NCI-H1105 treated with DMSO at 0.1 percent for 48 hours (cell line): ENCODE results near the gene MAT1A.
A peak's percentile ranks its signal among the peaks of the same experiment; 100 is the strongest.
"Not testable (repeated sequence)": the region's sequence is repeated elsewhere in the genome, so short reads cannot be mapped to it uniquely, and the experiment has no call there.

Experiments
- DNase-seq: peaks from one replicate; lab custom pipeline; 2025; lab: John Stamatoyannopoulos, UW

The MAT1A gene

DNA sequence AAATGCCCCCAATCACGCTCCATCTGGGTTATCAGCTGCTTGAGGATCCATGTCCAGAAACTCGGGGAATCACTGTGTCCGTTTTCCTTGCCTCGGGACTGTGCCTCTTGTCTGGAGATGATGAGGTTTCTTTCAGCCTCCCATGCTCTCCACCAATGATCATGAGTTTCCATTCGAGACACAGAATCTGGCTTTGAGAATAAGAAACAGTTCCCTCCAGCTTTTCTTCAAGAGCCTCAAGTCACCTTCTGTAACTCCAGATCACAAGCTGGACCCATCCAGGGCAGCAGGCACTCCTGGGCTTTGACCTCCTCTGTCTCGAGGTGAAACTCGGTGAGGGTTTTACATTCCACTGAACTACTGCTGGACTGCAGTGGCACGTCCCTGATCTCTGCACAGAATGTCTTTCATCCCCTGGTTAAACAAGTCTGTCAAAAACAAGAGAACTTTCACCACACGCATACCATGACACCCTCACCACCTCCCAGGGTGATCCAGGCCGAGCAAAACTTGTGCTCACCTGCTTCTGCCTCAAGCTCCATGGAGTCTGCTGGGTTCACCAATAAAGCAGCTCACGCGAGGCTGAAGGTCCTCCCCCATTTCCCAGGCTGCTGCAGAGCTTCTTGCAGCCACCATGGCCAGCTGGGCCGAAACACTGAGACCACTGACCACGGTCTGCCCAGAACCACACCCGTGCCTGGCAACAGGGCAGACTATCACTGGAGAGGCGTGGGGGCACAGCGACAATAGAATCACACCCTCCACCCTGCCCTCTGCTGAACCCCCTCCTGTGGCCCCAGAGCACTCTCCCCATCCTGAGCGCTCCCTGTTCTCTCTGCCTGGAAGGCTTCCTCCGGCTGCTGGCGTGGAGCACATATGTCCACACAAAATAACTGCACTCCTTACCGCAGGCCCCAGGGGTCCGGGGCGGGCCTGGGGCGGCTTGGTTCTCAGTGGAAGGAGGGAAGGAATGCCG is 25.1 kb downstream of the MAT1A start:
- no peak for DNase-seq

DNA sequence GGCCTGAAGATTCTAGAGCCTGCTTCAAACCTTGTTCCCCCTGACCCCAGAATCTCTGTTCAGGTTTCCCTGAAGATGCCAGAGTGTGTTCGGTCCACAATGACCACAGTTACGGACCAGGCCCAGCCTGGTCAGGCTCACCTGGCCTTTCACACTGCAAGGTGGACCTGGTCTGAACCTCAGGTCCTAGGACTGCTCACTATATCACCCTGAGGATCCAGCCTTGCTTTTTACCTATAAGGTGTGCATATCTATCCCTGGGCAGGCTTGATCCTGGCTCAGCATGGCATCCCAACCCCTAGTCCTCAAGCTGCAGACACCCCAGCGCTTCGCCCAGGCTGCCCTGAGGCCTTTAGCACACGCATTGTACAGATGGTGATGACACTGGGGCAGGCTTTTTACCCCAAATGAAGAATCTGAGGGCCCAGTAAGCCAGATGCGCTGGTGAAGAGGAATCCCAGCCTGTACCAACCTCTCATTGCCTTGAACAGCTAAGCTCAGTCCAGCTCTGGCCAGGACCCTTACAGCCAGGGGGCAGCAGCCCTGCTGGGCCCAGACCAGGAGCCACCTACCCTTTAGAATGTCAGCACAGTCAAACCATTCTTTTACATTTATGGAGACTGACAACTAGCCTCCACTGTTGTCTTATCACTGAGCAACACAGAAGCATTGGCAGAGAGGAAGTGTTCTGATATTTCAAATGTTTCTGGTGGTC is 28.0 kb downstream of the MAT1A start:
- DNase-seq = no peak

DNA sequence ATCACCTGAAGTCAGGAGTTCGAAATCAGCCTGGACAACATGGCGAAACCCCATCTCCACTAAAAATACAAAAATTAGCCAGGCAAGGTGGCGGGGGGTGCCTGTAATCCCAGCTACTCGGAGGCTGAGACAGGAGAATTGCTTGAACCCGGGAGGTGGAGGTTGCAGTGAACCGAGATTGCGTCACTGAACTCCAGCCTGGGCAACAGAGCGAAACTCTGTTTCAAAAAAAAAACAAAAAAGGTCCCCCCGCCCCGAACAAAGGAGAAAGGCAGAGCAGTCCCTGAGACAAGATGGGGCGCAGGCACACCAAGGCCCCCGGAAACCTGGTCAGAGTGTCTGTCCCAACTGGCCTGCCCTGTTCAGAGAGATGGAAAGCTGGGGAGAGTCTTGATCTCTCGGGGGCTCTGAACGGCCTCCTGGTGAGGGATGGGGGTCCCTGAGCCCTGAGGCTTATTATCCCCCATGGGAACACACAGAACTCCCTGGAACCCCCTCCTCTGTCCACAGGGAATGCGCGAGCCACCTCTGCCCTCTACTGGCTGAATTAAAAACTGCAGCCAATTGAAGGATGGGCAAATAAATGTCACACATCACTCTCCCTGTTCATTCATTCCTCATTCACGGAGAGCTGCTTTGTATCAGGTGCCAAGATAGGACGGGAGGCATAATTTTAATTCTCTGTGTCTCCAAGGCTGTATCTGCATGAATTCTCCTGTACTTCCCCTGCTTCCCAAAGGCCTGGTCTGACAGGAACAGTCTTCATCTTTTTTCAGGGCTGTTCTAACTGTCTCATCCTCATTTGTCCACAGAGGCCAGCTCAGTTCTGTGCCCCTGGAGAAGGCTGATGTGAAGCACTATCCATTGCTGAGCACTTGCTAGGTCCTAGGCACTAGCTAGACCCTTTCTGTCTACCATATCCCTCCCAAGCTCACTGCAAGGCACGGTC is 28.9 kb downstream of the MAT1A start:
- no peak for DNase-seq

DNA sequence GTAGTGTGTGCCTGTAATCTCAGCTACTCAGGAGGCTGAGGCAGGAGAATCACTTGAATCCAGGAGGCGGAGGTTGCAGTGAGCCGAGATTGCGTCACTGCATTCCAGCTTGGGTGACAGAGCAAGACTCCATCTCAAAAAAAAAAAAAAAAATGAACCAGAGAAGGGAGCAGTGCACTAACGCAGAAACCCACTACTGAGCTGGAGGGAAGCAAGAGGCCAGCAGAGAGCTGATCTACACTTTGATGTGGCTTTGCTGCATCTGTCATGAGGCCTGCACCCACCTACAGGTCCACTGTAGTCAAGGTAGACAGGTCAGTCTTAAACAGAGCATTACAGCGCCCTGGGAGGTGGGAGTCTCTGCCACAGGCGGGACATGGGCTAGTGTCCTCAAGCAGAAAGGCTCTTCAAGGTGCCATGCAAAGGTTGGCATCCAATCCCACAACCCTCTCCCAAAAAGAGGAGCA is 30.0 kb downstream of the MAT1A start:
- no peak for DNase-seq

DNA sequence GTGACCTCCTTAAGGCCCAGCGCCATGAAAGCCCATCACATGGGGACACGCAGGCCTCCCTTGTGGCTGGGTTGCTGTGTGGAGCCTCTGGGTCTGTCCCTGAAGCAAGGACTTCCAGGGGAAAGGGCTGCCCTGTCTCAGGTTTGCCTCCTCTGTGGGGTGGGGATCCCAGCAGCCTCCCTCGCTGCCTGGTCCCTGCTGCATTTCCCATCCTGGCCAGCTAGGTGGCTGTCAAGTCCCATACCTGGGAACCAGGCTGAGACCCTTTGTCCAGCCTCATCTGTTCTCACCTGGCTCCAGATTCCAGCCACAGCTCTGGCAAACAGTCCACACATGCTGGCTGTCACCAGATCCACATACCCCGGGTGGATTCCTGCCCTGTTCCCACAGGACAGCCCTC is 32.7 kb downstream of the MAT1A start:
- DNase-seq = peak; percentile 3

DNA sequence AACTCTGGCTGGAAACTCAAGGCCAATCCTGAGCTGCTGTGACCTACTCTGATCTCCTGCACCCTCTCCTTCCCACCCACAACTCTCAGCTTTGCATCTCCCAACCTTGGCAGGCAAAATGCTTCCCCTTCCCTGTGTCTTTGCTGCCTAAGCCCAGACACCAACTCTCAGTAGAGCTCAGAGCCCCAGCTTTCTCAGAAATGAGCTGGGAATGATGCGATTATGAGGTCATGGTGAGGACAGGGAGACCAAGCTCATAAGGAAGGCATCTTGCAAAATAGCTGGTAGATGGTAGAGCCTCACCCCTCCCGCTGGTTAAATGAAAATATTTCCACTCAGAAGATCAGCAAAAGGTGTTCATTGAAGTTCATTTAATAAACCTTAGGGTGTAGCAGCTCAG is 34.7 kb downstream of the MAT1A start:
- DNase-seq = not testable (repeated sequence)

DNA sequence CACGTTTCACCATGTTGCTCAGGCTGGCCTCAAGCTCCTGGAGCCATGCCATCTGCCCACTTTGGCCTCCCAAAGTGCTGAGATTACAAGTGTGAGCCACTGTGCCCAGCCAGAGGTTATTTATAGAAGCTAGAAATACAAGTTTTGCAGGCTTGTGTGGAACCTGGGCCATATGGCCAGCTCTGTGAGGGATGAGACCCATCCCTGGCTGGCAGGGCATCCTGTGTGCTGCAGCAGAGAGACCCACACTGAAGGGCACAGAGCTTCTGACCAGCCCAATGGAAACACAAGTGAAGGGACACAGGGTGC is 35.5 kb downstream of the MAT1A start:
- not testable (repeated sequence) for DNase-seq

DNA sequence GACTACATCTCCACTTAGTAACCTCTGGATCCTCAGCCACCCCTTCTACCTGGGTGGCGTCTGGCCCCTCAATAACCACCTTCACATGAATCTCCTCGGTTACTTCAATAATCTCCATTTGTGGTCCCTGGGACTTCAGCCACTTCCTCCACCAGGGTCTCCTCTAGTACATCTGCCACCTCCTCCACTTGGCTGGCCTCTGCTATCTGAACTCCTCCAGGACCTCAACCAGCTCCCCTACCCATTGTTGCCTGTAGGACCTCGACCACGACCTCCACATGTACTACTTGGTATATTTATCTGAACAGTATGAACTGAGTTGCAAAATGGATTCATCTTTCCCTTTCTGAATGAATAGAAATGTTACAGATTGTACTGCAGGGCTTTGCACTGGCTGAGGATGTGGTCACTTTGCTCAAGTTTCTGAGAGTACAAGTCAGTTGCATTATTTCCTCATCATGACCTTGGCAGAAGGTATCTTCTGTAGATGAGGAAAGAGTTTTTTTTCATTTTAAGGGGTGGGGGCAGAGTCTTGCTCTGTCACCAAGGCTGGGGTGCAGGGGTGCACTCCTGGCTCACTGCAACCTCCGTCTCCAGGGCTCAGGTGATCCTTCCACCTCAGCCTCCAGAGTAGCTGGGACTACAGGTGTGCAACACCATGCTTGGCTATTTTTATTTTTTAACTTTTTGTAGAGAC is 36.0 kb downstream of the MAT1A start:
- DNase-seq = no peak

DNA sequence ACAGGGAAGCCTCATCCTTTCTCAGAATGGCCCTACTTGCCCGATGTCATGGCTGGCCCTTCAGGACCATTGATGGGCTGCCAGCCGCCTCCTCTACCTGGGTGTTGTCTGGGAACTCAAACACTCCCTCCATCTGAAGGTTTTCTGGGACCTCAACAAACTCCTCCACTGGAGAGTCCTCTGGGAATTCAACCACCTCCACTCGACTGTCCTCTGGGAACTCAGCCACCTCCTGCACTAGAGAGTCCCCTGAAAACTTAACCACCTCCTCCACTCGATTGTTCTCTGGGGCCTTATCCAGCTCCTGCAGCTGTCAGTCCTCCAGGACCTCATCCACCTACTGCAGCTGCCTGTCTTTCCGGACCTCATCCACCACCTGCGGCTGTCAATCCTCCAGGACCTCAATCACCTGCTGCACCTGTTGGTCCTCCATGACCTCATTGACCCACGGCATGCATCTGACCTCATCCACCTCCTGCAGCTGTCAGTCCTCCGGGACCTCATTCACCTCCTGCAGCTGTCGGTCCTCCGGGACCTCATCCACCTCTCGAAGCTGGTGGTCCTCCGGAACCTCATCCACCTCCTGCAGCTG is 37.1 kb downstream of the MAT1A start:
- DNase-seq = no peak

DNA sequence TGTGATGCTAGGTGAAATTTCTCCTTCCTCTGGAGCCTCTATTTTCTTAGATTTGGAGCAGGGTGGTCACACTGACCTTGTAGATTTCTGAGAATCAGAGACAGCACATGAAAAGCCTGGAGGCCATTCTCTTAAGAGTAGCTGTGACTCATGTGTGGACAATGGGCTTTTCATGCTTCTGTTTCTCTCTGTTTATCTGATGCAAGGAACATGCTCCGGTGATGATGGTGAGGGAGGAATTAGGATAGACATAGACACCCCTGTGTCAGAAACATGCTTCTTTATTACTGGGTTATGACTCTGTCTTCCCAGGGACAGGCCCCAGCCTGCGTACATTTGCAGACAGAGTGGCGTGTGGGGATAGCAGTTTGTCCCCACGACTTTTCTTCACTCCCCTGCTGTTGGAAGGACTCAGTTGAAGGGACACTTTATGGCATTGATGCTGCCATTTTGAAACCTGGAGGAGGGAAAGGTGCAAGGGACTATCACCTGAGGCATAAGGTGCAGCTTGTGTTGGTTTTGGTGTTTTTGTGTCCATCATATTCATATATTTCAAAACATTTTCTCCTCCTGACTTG is 37.7 kb downstream of the MAT1A start:
- DNase-seq = not testable (repeated sequence)

DNA sequence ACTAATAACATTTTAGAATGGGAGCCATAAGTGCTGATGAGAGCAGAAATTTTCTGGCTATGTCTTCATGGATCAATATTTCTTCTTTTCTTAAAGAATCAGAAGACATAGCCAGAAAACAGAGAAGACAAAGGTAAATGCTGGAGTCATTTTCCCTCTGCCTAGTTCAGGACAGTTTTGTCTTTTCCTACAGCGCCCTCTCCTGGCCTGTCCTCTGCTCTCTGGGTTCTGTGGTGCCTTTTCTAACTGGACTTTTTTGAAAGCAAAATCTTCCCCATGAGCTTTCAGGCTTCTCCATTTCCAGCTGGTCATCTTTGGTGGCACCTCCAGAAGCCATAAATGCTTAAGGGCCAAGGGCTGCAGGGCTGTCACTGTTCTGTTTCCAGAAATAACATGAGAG is 39.1 kb downstream of the MAT1A start:
- not testable (repeated sequence) for DNase-seq

DNA sequence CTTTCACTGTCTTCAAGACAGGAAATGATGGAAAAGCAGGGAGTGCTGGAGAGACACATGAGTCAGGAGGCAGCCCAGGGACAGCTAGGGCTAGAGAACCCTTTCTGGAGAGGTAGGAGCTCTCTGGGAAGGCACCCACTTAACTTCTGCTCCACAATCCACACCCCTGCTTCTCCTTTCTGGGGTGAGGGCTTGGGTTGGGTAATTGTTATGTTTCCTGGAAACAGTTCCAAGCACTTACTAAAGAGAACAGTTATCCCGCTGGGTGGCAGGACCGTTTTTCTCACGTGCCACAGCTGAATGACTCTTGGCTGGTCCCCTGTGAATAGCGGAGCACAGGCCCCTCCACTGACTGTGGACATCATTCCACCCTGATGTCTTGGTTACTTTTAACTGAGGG is 39.6 kb downstream of the MAT1A start:
- not testable (repeated sequence) for DNase-seq

DNA sequence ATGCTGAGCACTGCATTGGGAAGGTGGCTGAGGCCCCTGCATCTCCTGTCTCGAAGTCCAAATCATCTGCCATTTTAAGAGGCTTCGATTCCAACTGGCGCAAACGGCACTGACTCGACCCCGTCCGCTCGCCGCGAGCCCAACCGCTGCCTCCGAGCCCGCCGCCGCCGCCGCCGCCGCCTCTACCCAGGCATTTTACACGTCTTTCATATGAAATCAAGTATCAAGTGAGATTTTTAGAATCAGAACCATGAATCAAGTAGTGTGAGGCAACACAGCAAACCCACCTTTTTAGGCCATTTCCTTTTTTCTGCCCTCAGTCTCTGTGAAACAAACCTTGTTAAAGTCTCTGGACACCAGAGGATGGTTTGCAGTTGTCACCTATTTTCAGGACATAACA is 41.8 kb downstream of the MAT1A start:
- not testable (repeated sequence) for DNase-seq

DNA sequence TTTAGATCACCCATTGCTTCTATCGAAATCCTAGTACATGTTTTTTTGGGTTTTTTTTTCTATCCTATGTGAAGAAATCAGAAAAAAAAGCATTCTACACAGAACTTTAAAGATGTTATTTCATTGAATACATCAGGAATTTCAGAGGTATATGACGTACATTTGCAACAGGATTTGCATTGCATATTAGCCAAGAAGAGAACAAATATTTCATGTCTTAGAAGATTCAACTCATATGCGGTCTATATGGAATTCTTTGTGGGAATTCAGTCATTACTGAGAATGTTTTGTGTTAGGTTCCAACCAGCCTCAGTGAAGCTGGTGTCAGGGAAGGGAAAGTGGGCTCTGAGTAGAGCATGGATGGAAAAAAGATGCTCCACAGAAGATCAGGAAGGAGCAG is 45.1 kb downstream of the MAT1A start:
- DNase-seq = not testable (repeated sequence)

DNA sequence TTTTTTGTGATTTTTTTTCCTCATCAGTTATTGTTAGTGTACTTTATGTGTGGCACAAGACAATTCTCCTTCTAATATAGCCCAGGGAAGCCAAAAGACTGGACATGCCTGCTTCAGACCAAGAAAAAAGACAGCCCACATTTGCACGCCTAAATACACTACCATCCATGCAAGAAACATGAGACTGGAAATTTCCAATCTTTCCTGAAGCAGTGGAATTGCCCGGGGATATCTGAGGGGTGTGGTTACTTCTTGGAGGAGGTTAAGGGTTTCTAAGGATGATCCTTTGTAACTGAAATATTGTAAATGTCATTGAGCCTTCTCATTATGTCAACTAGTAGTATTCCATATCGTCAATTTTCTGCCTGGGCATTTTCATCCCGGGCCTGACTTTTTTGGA is 47.1 kb downstream of the MAT1A start:
- DNase-seq = not testable (repeated sequence)

DNA sequence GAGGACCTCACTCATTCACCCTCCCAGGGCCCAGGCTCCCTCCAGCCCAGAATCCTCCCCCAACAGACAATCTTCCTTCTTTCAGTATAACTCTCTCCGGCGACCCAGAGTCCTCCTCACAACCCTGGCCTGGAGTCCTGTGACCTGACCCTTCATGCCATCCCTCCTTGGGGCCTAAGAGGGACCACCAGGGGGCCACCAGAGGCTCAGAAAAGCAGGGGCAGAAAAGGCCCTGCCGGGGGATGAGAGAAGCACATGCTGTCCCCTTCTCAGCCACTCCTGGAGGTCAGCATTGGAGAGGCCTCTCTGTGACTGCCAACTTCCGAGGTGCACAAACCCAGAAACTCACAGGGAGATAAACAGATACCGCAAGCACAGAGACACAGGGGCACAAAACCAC is 53.0 kb downstream of the MAT1A start:
- not testable (repeated sequence) for DNase-seq

DNA sequence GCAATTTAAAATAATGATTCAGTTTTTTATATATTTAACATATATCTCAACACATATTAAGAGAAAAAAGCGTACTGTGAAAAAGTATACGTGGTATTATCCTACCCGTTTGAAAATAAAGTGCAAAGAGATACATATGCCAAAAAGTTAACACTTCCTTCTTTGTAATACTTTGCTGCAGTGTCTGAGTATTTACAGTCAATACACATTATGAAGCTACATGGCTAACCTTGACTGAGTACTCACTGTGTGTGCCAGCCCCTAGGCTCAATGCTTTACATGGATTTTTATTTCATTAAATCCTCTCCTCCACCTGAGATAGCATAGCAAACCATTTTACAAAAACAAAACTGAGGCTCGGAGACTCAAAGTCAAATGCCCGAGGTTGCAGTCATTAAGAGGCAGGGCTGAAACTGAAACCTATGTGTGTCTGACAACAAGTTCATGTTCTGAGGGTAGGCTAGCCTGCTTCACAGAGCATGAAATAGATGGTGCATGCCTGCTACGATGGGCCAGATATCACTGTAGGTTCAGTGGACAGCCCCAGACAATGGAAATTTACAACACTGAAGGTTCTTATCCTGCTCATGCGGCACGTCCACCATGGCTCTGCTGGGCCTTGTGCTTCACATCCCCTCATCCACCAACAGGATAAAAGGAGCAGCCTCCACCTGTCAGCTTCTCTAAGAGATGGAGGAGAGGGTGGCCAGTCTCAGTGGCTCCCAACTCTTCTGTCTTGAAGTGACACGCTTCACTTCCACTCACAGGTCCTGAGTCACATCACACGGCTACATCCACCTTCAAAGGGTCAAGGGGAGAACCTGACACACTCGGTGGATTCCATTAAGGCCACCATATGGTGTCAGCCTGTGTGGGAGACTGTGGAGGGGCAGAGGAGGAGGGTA is 54.9 kb downstream of the MAT1A start:
- not testable (repeated sequence) for DNase-seq

DNA sequence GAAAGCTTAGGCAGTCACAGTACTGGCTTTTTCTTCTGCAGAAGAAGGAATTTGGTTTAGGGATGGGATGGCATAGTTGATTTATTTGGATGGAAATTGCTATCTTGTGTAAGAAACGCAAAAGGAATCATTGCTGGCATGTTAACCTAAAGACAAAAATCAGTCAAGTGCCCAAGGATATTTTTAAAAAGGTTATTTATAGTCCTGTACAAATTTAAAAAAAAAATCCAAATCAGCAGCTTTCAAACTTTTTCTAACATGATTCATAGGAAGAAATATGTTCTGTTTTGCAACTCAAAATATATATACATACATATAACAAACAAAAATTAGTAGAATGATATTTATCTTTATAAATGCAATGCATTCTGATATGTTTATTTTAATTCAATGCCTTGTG is 55.6 kb downstream of the MAT1A start:
- DNase-seq = not testable (repeated sequence)

DNA sequence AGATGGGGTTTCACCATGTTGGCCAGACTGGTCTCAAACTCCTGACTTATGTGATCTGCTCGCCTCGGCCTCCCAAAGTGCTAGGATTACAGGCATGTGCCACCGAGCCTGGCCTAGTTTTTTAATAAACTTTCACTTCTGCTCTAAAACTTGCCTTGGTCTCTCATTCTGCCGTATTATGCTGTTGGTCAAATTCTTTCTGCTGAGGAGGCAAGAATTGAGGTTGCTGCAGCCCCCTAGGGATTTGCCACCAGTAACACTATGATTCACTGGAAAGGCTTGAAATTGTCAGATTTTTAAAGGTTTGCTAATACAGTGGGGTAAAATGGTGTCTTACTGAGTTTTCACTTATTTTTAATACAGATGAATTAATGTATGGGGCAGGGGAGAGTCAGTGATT is 62.7 kb downstream of the MAT1A start:
- not testable (repeated sequence) for DNase-seq

DNA sequence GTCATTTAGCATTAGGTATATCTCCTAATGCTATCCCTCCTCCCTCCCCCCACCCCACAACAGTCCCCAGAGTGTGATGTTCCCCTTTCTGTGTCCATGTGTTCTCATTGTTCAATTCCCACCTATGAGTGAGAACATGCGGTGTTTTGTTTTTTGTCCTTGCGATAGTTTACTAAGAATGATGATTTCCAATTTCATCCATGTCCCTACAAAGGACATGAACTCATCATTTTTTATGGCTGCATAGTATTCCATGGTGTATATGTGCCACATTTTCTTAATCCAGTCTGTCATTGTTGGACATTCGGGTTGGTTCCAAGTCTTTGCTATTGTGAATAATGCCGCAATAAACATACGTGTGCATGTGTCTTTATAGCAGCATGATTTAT is 66.4 kb downstream of the MAT1A start:
- DNase-seq = not testable (repeated sequence)
